ENCODE results near the gene CPTP.

CPTP gene

GRCh38 chr1:1336931-1337792, 12.6 kb downstream of the CPTP start:
- DNase-seq = no peak

- DNase-seq = peak; percentile 78
Observed at GRCh38 chr1:1337793-1338147, 13.2 kb downstream of the CPTP start.

- no peak for DNase-seq
Observed at GRCh38 chr1:1338278-1338677, 13.7 kb downstream of the CPTP start.

GRCh38 chr1:1340185-1340584, 15.6 kb downstream of the CPTP start:
- DNase-seq = no peak

- DNase-seq = no peak
Observed at GRCh38 chr1:1340791-1341548, 16.4 kb downstream of the CPTP start.

- DNase-seq = no peak
Observed at GRCh38 chr1:1341549-1342021, 17.0 kb downstream of the CPTP start.

- DNase-seq = no peak
Observed at GRCh38 chr1:1342061-1342562, 17.5 kb downstream of the CPTP start.

- DNase-seq = no peak
Observed at GRCh38 chr1:1342584-1343115, 18.0 kb downstream of the CPTP start.

GRCh38 chr1:1343811-1344421, 19.3 kb downstream of the CPTP start:
- no peak for DNase-seq

- DNase-seq = peak; percentile 74
Observed at GRCh38 chr1:1344655-1345361, 20.2 kb downstream of the CPTP start.

GRCh38 chr1:1345384-1345783, 20.8 kb downstream of the CPTP start:
- no peak for DNase-seq

GRCh38 chr1:1345860-1346500, 21.4 kb downstream of the CPTP start:
- no peak for DNase-seq

- DNase-seq = no peak
Observed at GRCh38 chr1:1346501-1346890, 21.9 kb downstream of the CPTP start.

GRCh38 chr1:1347026-1347595, 22.5 kb downstream of the CPTP start:
- DNase-seq = no peak

GRCh38 chr1:1347663-1348419, 23.2 kb downstream of the CPTP start:
- no peak for DNase-seq

- no peak for DNase-seq
Observed at GRCh38 chr1:1348420-1349255, 24.0 kb downstream of the CPTP start.

GRCh38 chr1:1349256-1350012, 24.8 kb downstream of the CPTP start, which contains the start of gene DVL1:
Gene DVL1, minus strand, starts transcription at chr1:1349418. Its CDS starts 353 bp downstream, at chr1:1349065.
- peak; percentile 77 for DNase-seq

GRCh38 chr1:1351511-1352427, 27.2 kb downstream of the CPTP start:
- no peak for DNase-seq
